HG03521 (cell line): ENCODE data around the gene SMURF1.
"Not testable (repeated sequence)": the region's sequence is repeated elsewhere in the genome, so short reads cannot be mapped to it uniquely, and the experiment has no call there.

ENCODE experiments used
- ATAC-seq: cut with Tn5 transposase; IDR thresholded peaks from one replicate; pipeline ENCODE4 v1.9.1; 2021; ENCODE audit warnings: mild to moderate bottlenecking, moderate library complexity; ENCODE audit not compliant: unreplicated experiment

SMURF1 gene

DNA sequence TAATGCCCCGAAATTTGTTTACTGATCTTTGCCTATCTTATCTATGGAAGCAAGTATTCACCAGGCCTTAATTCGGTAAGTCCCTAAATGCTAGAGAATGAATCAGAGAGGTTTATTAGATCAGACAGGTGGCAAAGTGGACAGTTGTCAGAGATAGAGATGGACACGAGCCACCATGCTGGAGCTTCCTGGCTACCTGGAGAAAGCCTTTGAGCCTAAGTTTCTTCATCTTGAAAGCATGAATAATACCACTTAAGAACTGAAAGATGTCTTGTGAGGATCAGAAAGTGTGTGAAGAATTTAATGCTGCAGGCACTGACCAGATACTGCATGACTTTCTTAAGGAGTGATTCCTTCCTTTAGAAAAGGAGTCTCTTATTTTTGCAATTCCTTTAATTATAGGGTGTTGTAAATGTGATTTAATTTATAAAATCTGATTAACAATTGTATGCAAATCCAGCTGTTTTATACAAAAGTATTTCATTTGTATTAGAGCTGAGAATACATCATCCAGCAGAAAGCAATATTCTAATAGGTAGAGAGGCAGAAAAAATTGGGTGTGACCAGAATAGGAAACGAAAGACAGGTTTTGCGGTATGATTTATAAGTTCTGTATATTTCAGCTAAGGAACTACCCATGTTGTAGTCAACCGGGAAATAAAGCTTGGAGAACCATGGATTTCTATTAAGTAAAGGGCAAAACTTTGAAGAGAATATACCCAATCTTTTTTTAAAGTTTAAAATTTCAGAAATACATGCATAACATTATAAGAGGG is 82.7 kb downstream of the SMURF1 start:
- no peak for ATAC-seq

DNA sequence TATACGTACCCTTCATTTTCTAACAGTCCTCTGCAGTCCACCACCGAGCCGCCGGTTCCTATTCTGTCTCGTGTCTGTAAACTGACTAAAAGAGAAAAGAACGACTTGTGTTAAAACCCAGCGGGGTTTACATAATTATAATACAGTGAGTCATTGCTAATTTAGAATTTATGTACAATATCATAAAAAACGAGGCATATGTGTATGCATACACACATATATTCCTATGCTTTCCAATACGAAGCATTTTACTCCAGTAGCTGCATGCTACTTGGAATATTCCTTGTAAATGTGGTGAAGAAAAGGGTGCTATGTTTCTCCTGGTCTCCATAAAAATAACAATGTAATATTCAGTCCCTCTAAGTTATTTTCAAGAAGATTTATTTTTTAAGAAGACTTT is 89.1 kb downstream of the SMURF1 start:
- ATAC-seq, result no peak

DNA sequence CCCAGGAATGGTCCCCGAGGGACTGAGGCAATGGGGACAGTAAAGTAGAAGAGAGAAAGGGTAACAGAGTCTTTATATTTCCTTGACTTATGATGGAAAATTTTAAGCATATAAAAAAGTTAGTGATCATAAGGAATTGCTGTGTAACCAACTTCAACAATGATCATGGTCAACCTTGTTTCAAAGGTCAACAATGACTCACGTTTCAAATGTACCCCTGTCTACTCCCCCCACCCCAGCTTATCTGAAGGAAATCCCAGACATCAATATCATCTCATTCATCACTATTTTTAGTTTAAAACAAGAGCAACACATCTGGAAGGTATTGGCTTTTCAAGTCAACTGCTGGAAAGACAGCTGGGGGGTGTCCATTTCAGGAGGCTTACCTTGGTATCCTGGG is 92.9 kb downstream of the SMURF1 start:
- ATAC-seq, result no peak

DNA sequence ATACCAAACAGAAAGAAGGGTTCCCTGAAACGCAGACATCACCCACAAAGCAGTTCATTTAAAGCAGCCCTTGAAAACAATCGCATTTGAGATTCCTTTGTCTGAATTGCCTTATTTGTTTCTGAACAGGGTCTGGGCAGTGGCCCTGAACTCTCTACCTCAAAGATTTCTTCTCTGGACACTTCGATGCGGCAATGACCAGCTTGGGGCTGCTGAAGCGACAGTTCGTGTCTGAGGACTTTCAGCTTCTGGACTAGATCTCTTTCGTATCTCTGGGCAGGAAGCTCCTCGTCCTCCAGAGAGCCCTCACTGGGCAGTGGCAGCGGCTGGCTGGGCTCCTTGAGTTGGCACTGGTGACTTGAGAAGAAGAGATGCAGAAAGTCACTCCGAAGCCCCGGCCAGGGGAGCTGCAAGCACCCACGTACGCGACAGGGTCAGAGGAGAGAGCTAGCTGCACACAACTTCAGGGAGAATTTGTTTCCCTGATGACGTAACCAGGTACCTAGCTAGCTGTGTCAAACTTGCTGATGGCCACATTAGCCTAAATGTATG is 96.3 kb downstream of the SMURF1 start:
- ATAC-seq, result no peak

DNA sequence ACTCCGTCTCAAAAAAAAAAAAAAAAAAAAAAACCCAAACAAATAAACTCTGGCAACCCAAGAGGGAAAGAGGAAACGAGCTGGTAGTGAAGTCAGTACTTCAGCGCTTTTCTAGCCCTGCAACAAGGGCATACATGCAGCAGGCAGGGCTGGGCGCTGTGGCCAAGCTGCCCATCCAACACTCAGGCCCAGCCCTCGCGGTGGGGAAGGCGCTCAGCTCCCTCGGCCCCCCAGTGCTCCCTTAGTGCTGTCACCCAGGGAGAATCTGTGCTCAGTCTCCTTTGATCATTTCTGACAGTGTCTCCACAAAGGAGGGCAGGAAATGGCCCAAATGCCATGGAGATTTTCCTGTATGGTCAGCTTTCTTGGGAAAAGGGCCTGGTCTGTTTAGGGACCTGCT is 97.2 kb downstream of the SMURF1 start:
- no peak for ATAC-seq

DNA sequence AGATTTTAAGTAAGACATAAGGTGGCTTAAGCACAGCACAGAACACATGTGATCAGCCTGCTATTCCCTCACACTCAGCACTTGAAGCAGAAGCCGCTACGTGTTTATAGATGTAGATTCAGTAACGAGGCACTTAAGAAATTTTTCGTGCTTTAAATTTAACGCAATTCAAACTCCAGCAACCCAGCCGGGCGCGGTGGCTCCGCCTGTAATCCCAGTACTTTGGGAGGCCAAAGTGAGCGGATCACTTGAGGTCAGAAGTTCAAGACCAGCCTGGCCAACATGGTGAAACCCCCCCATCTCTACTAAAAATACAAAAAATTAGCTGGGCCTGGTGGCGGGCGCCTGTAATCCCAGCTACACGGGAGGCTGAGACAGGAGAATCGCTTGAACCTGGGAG is 97.6 kb downstream of the SMURF1 start:
- ATAC-seq, result not testable (repeated sequence)

DNA sequence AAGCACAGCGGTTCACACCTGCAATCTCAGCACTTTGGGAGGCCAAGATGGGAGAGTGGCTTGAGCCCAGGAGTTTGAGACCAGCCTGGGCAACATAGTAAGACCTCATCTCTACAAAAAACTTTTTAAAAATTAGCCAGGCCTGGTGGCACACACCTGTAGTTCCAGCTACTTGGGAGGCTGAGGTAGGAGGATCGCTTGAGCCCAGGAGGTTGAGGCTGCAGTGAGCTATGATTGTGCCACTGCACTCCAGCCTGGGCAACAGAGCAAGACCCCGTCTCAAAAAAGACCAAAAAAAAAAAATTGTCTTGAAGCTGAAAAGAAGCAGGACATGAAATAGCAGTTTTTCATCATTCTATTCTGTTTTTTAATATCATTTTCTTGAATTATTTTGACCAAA is 99.0 kb downstream of the SMURF1 start:
- ATAC-seq, result not testable (repeated sequence)

DNA sequence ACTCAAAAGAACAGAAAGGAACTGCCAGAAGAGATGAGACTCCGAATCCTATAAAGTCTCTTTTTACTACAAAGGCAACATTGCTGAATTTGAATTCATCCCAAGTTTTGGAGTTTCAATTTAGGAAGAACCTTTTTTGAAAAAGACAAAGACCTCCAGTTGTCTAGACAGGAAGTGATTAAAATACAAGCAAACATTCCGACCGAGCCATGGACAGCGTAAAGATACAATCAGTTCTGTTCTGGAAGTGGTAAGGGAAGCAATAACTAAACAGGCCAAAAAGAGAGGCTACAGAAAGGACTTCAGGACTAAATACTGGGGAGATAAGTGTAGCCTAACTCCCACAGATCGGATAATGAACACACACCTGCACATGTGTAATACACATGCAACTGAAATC is 101.0 kb downstream of the SMURF1 start:
- no peak for ATAC-seq

DNA sequence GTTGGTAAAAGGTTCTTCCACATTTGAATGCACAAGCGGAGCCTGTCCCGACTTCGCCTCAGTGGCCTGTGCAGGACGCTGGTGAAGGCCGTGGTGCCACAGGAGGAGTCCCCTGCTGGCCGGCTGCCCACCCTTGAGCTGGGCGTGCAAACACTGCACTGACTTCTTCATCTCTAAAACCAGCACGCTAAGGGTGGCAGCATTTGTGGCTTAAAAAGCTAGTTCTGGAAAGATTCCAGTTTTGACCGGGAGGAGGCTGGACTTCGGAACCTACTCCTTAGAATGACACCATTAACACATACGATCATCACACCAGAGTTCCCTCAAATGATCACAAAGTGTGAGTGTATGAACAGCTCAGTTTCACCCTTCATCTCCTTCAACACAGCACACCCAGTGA is 102.4 kb downstream of the SMURF1 start:
- no peak for ATAC-seq

DNA sequence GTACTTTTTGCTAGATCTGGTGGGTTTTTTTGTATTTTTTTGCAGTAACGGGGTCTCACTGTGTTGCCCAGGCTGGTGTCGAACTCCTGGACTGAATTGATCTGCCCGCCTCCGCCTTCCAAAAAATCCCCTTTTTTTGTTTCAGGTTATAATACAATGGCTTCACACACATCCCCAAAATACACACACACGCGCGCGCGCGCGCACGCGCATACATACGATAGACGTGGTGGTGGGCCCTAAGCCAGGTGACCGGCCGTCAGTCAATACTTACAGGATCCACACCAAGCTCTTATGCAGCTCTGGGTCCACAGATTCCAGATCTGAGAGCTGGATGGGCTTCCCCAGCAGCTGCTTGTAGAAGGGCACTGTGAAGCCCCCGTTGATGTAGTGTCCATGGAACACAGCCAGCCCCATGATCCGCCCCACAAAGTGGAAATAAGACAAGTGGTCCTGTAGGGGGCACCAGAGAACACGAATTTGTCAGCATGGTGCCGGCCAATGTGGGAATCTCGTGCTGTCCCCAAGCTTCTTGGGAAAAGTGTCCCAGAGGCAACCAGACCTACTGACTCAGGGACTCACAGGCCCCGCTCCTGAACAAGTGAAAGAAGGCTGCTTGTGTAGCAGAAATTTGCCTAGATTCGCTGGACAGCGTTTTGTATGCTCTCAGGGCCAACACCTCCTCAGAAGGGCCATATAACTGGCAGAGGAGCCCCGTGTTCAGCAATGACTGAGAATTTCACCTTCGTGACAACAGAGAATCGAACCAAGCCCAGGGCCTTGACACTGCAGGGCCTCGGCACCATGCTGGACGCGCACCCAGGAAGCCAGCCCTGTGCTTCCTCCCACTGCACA is 103.6 kb downstream of the SMURF1 start:
- ATAC-seq, result no peak

DNA sequence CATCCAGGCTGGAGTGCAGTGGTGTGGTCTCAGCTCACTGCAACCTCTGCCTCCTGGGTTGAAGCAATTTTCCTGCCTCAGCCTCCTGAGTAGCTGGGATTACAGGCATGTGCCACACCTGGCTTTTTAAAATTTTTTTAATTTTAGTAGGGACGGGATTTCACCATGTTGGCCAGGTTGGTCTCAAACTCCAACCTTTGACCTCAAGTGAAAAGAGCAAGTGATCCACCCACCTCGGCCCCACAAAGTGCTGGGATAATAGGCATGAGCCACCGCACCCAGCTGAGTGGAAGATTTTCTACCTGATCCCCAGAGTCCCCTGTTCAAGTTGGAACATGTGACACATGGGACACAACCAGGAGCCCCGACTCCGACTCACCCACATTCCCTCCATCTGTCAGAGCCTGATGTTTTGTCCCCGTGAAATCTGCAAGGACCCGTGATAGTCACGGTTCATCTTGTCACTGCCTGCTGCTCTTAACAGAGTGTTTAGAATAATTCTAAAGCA is 104.5 kb downstream of the SMURF1 start:
- ATAC-seq, result no peak

DNA sequence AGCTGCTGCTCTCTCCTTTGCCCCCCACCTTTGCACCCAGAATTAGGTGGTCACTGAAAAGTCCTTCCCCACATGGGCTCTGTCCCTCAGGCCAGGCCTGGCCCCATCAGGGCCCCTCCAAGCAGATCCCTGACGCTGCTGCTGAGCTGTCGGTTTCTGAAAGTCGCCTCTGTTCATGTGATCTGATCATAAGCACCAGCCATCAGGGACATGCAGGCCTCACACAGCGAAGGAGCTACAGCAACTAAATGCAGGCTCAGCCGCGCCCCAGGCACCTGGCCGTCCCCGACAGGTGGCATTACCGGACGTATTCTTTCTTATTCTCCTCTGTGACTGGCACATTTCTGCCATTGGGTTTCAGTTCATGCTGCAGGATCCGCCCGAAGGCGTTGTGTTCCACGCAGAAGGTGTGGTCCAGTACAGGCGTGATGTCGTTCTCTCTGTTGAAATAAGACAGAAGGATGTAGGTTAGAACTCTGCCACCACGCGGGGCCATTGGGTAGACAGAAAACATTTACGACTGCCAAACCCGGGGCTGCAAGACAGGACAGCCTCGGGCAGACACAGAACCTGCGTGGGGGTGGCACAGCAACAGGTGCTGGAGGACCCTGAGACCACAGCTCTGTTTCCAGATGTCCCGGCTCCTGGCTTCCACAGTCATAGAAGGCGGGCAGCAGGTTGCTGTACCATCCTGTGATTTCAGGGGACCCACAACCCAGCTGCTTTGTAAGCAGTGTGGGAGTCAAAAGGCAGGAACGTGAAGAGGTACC is 105.6 kb downstream of the SMURF1 start:
- no peak for ATAC-seq

DNA sequence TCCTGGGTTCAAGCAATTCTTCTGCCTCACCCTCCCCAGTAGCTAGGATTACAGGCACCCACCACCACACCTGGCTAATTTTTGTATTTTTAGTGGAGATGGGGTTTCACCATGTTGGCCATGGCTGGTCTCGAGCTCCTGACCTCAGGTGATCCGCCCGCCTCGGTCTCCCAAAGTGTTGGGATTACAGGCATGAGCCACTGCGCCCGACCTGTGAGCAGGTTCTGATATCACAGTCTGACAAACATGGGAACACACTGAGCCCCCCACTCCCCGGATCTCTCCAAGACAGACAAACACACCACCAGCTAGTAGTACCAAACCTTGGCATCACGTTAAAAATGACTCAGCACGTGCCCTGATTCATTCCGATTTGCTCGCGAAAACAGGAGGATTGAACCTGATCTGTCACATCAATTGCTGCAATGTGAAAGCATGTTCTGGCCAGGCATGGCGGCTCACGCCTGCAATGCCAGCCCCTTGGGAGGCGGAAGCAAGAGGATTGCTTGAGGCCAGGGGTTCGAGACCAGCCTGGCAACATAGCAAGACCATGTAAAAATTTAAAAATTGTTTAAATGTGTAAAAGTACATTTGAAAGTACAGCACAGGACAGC is 106.5 kb downstream of the SMURF1 start:
- ATAC-seq, result no peak

DNA sequence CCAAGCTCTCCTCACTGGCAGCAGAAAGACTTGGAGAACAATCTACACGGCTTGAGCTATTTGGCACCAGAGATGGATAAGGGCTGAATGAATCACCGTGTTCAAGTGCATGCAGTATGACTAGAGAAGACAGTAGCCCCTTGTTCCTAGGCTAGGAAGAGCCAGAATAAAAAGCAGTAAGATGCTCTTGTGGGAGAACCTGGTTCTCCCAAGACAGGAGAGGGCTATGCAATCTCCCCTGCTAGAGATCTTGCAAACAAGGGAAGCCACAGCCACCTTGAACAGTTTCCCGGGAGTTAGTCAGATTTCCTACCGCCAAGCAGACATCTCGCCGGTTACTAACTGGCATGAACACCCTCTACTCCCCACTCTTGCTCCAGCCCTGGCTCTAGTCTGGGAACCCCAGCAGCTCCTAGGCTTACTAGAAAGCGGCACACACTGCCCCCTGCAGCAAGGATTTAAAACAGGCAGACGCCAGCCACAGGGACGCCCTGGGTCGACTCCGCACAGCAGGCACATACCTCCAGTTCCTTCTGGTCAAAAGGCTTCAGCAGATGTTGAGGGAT is 107.3 kb downstream of the SMURF1 start:
- ATAC-seq, result no peak

DNA sequence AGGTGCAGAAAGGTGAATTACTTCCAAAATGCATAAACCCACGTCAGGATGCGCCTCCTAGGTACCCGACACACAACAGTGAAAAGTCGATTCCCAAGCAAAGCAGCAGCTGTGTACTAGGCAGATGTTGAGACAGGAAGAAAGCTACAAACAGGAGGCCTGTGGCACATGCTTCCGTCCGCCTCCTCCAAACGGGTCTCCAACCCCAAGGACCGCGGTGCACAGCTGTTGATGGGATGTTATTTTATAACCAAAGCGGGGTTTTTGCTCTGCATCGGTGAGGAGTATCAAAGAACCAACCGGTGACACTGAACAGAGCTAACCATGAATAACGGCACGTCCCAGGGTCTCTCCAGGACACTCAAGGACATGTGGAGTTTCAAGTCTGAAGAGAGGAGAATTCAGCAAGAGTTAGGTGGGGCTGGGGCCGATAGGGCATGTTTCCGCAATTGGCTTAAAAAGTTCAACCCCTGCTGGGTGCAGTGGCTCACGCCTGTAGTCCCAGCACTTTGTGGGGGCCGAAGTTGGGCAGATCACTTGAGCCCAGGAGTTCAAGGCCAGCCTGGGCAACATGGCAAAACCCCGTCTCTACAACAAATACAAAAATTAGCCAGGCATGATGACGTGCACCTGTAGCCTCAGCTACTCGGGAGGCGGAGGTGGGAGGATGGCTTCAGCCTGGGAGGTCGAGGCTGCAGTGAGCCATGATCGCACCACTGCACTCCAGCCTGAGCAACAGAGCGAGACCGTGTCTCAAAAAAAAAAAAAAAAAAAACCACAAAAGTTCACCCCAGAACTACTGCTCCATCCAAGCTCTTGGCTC is 108.0 kb downstream of the SMURF1 start:
- no peak for ATAC-seq

DNA sequence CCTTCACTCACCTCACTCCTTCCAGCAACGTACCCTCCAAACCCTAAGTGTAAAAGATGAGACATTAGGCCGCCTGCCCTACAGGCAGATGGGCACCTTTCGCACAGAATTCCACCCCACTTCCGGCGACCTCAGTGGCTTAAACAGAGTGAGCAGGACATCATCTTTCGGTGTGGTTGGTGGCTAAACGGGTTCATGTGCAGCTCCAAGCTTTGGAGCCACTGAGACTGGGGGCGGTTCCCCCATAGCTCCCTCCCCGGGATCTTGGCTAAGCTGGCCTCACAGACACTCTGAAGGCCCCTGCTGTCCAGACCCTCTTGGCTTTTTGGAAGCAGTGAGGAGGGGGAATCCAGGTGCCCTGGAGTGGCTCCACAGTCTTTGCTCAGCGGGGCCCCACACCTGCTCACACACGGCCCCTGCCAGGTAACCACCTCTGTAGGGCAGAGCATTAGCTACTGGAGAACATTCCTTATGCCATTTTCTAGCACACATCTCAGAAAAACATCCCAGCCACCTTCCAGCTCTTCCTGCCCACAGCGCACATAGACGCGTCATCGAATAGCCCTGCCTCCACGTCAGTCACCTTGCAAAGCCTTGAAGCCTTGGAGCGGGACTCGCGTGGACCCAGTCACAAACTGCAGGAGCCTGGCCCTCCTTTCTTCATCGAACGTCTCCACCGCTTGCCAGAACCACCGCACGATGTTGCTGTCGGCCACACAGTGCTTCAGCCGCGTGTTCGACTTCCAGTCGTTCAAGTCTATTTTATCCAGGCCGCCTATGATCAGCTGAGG is 108.8 kb downstream of the SMURF1 start:
- no peak for ATAC-seq

DNA sequence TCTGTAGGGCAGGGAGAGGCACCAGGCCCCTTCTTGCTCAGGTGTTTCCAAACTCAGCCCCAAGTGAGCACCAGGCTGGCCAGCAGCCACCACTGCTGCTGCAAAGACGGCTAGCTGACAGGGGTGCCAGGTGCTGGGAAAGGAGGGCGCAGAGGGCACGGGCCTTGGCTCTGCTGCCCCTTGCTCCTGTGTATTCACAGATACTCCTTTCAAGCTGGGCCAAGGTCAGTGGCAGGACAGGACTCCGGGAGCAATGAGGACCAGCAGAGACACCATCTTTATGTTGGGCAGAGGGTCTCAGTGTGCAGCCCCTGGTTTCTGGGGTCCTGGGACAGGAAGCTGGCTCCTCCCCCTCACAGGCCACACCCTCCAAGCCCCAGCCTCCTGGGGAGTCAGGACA is 110.1 kb downstream of the SMURF1 start:
- ATAC-seq, result no peak

DNA sequence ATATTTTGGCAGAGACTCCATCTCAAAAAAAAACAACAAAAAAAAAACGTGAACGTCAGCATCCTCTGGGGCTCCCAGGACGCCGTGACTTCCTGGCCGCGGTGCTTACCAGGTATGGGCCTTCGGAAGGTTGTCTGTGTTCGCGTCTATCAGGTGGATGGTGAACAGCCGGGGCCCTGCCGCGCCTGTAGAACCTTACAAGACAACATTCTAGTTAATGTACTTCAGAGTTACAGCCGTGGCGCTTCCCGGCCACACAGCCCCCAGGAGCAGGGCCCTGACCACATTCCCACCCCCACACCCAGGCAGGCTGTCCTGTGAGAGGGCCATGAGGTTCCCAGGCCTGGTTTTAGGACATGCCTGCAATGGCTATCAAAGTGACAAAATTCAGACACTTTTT is 111.0 kb downstream of the SMURF1 start:
- no peak for ATAC-seq

DNA sequence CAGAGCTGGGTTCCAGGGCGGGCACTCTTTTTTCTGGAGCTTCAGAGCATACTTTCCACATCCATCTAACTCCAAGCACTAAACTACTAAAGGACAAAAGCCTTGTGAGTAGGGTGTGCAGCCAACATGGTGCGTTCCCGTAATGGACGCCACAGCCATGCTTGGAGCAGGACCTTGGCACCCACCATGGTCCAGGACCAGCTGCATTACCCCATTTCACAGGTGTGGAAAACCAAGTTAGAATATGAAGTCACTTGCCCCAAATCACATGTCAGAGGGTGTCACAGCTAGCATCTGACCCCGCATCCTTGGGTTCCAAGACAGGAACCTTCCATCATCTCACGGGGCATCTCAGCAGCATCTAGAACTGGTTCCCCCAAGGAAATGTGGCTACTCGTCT is 112.4 kb downstream of the SMURF1 start:
- no peak for ATAC-seq
